ENCODE data around the gene REXO1.
A peak's percentile ranks its signal among the peaks of the same experiment; 100 is the strongest.
"Not testable (repeated sequence)": the region's sequence is repeated elsewhere in the genome, so short reads cannot be mapped to it uniquely, and the experiment has no call there.

REXO1 gene

DNA sequence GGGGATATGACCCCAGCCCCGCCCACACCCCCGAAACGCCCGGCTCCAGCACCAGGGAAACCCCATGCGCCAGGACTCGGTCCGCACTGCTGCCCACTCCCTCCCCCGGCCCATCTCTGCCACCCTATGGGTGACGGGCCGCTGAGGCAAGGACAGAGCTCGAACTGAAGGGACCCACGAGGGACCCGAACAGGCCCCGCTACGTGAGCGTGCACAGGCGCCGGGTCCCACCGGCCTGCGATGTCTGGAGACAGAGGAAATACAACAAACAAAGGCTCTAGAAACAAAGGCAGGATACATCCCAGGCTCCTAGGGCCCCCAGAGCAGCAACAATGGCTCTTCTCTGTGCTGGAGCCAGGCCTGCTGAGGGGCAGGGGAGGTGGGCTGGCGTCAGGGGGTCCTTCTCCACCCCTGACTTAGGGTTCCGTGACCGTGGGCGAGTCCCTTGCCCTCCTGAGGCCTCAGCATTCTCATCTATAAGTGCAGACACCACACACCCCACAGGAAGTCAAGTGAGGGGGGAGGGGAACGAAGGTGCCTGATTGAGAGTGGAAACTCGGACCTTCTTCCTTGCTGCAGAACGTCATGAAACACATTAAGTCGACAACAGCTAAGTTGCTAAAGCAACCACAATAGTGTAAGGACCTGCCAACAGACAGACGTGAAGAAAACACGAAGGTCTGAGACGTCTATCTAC lies 34.0 kb upstream of the REXO1 start:
- DNase-seq, result peak; percentile 86
- Mint-ChIP-seq H3K27ac (peak overlapping the region; percentile 90), H3K36me3 (peaks cover 37% of the 10 kb centered on the region), H3K4me3 (peak overlapping the region; percentile 90), H3K4me1 (peaks cover 45% of the 10 kb centered on the region), H3K27me3 (no peaks in the 10 kb centered on the region), H3K9me3 (no peaks in the 10 kb centered on the region)
- CTCF ChIA-PET, result interaction anchor here (0.6 to 1.6 kb wide), 3 partner anchors 11 to 29 kb away, joined by 3 to 5 read pairs (median 4); no protein-coding TSS in a partner anchor

DNA sequence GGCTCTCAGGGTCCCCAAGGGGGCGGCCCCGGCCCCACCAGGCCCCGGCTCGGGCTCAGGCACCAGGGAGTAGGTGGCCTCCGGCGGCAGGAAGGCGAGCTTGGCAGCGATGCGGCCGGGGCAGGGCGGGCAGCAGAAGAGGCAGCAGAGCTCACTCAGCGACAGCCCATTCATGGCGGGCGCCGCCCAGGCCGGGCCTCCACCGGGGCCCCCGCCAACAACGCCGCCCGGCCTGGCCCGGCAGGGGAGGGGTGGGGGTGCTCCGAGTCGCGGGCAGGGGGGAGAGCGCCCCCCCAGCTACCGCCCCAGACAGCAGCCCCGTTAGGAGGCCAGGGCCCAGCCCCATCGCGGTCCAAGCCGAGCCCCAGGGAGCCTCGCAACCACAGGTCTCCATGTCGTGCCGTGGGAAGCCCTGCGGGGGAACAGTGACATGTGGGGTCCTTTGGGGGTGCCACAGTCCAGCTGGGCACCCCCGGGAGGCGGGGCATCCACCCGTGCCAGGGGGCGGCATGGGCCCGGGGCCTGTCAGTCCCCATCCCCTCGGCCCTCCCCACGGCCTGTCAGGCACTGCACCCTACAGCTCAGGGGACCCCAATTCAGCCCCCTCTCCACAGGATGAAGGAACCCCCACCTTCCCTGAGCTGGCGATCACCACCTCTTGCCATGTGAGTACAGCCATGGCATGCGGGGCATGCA lies 33.3 kb upstream of the REXO1 start:
- H3K4me1 Mint-ChIP-seq, result peaks cover 44% of the 10 kb centered on the region
- CTCF ChIA-PET, H3K27me3 Mint-ChIP-seq, H3K9me3 Mint-ChIP-seq, DNase-seq: not testable (repeated sequence)
- peaks cover 37% of the 10 kb centered on the region for H3K36me3 Mint-ChIP-seq
- peak overlapping the region; percentile 90 for H3K27ac Mint-ChIP-seq
- peak overlapping the region; percentile 90 for H3K4me3 Mint-ChIP-seq

DNA sequence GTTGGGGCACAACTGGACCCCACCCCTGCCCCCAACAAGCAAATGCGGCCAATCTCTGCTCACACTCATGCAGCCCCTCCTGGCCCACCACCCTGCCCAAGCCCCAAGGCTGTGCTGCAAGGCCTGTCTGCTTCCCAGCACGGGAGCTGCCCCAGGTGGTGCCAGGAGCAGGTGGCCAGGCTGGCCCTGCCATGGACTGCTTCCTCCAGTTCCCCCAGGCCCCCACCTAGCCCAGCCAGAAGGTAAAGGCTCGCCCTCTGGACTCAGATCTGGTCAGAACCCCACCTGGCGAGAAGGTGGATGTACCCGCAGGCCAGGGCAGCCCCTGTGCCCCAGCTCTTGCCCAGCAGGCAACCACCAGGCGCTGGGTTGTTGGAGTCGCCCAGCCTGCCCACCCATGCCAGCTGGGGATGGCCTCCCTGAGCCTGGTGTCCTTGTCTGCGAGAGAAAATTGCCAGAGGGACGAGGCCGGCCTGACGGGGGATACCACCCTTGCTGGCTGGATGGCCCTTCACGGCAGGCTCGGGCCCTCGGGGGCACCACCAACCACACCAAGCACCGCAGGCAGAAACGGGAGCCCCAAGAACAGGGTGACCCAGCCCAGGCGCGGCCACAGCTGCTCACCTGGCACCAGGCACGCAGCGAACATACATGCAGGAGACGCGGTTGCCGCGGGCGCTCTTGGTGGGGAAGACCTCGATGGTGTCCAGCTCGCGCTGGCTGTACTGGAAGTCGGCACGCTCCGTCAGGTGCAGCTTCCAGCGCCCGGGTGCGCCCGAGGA lies 32.5 kb upstream of the REXO1 start:
- H3K27ac Mint-ChIP-seq, result peak overlapping the region; percentile 33
- CTCF ChIA-PET, result interaction anchor here (1.2 kb wide), 1 partner anchor 17 kb away, joined by 3 read pairs; no protein-coding TSS in a partner anchor
- no peak for DNase-seq
- peaks cover 46% of the 10 kb centered on the region for H3K4me1 Mint-ChIP-seq
- peak overlapping the region; percentile 28 for H3K4me3 Mint-ChIP-seq
- H3K36me3 Mint-ChIP-seq, result peaks cover 41% of the 10 kb centered on the region
- H3K9me3 Mint-ChIP-seq, result no peaks in the 10 kb centered on the region
- no peaks in the 10 kb centered on the region for H3K27me3 Mint-ChIP-seq

DNA sequence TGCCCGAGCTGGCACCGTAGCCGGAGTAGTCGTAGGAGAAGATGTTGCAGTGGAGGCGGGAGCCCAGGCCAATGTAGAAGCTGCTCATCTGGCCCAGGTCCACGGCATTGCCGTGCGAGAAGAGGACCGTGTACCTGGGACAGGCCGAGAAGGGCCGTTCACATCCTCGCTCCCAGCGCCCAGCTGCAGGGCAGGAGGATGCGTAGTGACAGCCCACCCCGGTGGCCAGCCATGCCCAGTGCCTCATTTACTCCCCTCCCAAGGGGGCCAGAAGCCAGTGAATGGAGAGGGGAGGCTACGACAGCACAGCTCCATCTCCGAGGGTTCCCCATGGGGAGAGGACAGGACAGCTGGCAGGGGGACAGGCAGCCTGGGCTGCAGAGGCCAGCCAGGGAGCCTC lies 31.7 kb upstream of the REXO1 start:
- H3K9me3 Mint-ChIP-seq, H3K27me3 Mint-ChIP-seq, DNase-seq, H3K27ac Mint-ChIP-seq: not testable (repeated sequence)
- Mint-ChIP-seq H3K36me3 (peaks cover 47% of the 10 kb centered on the region), H3K4me3 (peak overlapping the region; percentile 18), H3K4me1 (peaks cover 42% of the 10 kb centered on the region)
- CTCF ChIA-PET, result interaction anchor here (1.2 kb wide), 1 partner anchor 18 kb away, joined by 3 read pairs; no protein-coding TSS in a partner anchor

DNA sequence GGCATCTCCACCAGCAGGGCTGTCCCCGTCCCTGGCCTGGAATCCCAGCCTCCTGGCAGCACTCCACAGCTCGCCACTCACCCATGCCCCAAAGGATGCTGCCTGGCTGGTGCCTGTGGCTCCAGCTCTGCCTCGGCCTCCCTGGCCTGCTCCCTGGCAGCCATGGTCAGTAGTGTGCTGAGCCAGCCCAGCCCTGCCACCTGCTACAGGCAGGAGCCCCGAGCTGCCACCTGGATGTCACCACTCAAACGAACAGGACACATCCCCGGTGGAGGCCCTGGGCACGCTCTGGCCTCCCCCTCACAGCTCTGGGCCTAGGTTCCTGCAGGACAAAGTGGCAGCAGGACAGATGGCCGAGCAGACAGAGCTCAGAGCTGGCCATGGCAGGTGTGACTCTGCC lies 30.3 kb upstream of the REXO1 start:
- H3K4me3 Mint-ChIP-seq, H3K27me3 Mint-ChIP-seq, H3K27ac Mint-ChIP-seq, CTCF ChIA-PET, H3K9me3 Mint-ChIP-seq, DNase-seq: not testable (repeated sequence)
- Mint-ChIP-seq H3K36me3 (peaks cover 45% of the 10 kb centered on the region), H3K4me1 (peaks cover 51% of the 10 kb centered on the region)

DNA sequence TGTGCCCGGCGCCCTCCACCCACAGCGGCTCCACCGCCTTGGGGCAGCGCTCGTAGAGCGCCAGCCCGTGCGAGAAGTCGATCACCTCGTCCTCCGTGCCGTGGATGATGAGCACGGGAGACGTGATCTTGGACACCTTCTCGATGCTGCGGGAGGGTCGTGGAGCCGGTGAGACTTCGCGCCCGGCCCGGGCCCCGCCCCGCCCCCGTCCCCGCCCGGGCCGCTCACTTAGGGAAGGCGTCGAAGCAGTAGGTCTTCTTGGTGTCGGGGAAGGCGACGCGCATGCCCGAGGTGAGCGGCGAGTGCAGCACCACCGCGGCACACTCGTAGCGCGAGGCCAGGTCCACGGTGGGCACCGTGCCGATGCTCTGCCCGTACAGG lies 29.0 kb upstream of the REXO1 start:
- not testable (repeated sequence) for DNase-seq, H3K4me3 Mint-ChIP-seq, H3K9me3 Mint-ChIP-seq, H3K27ac Mint-ChIP-seq, H3K27me3 Mint-ChIP-seq
- Mint-ChIP-seq H3K36me3 (peaks cover 39% of the 10 kb centered on the region), H3K4me1 (peaks cover 41% of the 10 kb centered on the region)
- CTCF ChIA-PET, result interaction anchor here (1.0 kb wide), 1 partner anchor 21 kb away, joined by 3 read pairs; no protein-coding TSS in a partner anchor

DNA sequence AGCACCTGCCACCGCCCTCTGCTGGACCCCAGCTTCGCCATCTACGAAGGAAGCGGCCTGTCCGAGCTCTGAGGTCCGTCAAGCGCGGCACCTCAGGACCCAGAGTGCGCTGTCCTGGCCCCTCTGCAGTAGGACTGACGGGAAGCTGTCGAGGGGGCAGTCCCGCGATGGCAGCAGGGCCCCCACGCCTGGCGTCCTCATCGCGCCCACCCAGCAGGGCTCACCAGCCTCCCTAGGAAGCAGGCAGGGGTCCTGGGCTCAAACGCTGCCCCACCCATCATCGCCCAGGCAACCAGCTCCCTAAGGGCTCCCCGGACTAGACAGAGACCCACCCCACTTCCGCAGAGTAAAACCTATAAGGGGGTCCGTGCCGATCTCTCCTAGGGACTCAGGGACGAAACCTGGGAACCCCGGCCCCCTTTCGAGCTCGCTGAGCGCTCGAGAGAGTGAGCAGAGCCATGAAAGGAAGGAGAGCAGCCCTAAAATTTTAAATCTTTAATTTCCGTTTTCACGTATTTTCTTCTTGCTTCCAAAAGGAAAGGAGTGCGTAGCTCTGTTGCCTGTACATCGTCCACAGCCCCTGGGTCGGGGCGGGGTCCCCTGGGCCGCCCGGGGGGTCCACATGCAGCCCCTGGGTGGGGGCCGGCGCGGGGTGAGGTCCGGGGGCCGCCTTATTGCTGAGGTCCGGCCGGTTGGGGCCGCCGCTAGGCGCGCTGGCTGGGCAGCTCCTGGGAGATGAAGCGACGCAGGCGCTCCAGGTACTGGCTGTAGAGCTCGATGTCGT lies 28.4 kb upstream of the REXO1 start:
- peaks cover 36% of the 10 kb centered on the region for H3K4me1 Mint-ChIP-seq

DNA sequence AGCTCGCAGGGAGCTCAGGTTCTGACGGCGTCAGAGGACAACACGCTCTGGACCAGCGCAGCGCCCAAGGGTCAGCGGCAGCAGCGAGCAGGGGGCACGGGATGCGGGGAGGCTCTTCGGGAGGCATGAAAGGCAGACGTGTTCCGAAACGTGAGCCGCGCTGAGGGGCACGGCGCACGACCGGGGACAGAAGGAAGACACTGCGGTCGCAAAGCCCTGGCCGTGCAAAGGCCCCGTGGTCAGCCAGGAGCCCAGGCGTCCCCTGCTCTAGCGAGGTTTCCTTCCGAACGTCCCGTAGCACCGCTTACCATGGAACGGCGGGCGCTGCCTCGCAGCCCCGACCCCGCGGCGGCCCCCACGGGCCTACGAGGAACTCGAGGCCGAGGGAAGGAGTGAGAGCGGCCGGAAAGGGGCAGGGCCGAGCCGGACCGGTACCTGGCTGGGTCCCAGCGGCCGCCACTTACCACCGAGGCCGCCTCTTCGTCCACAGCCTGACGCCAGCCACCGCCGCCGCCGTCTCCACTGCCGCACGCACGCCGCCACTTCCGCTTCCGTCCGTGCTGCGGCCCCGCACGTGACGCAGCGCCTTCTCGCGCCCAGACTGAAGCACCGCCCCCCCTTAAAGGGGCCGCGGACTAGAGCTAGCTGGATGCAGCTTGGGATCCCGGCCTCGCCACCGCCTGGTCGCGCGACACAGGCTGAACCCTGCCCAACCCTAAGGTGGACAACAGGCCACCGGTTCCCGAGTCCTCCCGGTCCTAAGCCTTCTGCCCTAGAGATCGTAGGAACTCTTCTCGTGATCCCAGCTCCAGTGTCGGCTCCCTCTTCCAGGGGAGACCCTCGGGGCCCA lies 27.6 kb upstream of the REXO1 start:
- H3K4me1 Mint-ChIP-seq, result peaks cover 35% of the 10 kb centered on the region
- DNase-seq, result peak; percentile 92
- H3K4me3 Mint-ChIP-seq, result peak overlapping the region; percentile 100

More for the DNA sequence above, 28.4 kb upstream of the REXO1 start:
- DNase-seq, H3K27me3 Mint-ChIP-seq, H3K9me3 Mint-ChIP-seq: not testable (repeated sequence)
- peak overlapping the region; percentile 98 for H3K27ac Mint-ChIP-seq
- peak overlapping the region; percentile 100 for H3K4me3 Mint-ChIP-seq
- H3K36me3 Mint-ChIP-seq, result peaks cover 35% of the 10 kb centered on the region
- CTCF ChIA-PET, result interaction anchor here (0.9 to 2.6 kb wide), 4 partner anchors 8 to 21 kb away, joined by 3 to 15 read pairs (median 4); no protein-coding TSS in a partner anchor

DNA sequence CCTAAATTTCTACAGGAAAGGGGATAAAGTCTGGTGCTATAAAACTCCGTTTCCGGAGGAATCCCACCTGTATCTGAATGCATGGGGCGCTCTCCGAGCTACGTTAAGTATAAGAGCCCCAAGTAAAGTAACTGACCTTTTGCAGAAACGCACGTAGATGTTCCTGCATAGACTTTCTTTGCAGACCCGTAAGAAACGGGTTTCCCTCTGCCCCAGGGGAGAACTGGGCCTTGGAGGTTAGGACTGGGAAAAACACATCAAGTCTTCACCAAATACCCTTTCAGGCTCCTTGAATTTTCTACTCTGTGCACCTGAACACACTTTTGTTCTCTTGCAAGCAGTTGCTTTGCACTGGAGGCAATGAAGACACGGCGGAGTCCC lies 27.0 kb upstream of the REXO1 start:
- Mint-ChIP-seq H3K4me1 (peaks cover 35% of the 10 kb centered on the region), H3K27ac (peak overlapping the region; percentile 98), H3K4me3 (peak overlapping the region; percentile 100), H3K36me3 (peaks cover 37% of the 10 kb centered on the region)
- H3K9me3 Mint-ChIP-seq, DNase-seq, H3K27me3 Mint-ChIP-seq: not testable (repeated sequence)
- CTCF ChIA-PET, result interaction anchor here (0.9 to 2.6 kb wide), 4 partner anchors 9 to 22 kb away, joined by 3 to 15 read pairs (median 4); no protein-coding TSS in a partner anchor

More for the DNA sequence above, 27.6 kb upstream of the REXO1 start:
- peaks cover 33% of the 10 kb centered on the region for H3K36me3 Mint-ChIP-seq
- peaks cover 4% of the 10 kb centered on the region for H3K27me3 Mint-ChIP-seq
- no peaks in the 10 kb centered on the region for H3K9me3 Mint-ChIP-seq
- H3K27ac Mint-ChIP-seq, result peak overlapping the region; percentile 98
- CTCF ChIA-PET, result interaction anchor here (0.9 to 2.6 kb wide), 6 partner anchors 9 to 22 kb away, joined by 3 to 15 read pairs (median 4); no protein-coding TSS in a partner anchor

DNA sequence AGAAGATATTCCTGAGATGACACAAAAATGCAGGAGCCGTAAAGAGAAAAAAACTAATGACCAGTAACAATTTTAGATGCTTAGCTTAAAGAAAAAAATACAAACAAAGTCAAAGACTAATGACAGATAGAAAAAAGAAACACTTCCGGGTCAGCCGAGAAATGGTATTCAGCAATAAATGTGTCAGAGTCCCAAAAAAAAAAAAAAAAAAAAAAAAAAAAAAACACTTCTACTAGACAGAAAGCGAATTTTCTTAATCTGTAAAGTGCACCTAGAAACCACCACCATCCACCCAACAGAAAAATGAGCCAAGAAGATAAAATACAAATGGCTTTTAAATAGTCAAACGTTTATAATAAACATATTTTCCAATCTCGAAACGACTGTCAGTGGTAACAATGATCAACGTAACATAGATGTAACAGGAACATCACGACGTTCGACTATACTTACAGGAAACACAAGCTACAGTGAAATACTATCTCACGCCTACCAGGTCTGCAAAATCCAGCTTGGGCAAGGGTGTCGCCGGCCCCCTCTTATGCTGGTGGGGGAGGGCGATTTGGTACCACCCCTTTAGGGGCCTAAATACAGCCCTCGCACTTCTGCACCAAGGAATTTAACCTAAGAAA lies 26.4 kb upstream of the REXO1 start:
- Mint-ChIP-seq H3K27me3 (peaks cover 4% of the 10 kb centered on the region), H3K36me3 (peaks cover 35% of the 10 kb centered on the region), H3K4me3 (peak overlapping the region; percentile 100), H3K9me3 (no peaks in the 10 kb centered on the region), H3K27ac (peak overlapping the region; percentile 98), H3K4me1 (peaks cover 36% of the 10 kb centered on the region)
- no peak for DNase-seq
- CTCF ChIA-PET, result interaction anchor here (0.9 to 2.6 kb wide), 4 partner anchors 9 to 23 kb away, joined by 3 to 15 read pairs (median 4); no protein-coding TSS in a partner anchor

DNA sequence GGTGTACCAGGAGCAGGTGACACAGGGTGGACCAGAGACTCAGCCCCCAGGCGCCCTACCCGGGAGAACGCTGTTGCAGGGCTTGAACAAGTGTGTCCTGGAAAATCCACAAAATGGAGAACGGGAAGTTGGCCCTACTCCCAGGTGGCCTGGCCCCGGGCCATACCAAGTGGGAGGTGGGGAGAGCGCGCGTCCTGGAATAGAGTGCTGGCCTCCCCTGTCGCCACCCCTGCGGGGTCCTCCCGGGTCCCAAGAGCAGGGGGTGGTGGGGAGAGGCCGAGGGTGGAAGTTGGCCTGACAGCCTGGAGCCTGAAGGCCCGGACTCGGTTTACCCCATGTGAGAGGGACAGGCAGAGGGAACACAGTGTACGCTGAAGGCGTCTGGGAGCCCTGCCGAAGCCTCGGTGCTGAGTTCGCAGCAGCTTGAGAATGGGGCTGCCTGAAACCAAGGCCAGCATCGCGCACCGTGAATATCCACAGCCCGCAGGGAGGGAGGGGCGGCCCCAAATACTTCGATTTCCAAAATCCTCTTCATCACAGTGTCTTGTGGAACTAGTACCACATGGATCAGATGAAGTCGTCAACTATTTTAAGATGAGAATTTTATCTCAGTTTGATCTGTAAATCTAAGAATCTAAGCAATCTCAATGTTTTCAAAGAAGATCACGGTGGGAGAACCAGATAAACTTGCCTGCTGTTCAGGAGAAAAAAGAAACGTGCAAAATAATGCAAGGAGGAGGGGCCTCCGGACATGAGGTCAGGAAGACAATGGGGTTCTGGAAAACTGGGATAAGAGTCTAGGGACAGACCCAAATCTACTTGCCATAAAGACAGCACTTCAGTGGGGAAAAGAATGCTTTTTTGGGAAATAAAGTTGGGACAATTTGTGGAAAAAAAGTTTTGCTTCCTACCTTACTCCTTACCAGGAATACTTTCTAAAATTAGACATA lies 25.5 kb upstream of the REXO1 start:
- peaks cover 44% of the 10 kb centered on the region for H3K4me1 Mint-ChIP-seq
- H3K27me3 Mint-ChIP-seq, result peaks cover 4% of the 10 kb centered on the region
- DNase-seq, result no peak
- H3K36me3 Mint-ChIP-seq, result peaks cover 36% of the 10 kb centered on the region
- peak overlapping the region; percentile 100 for H3K4me3 Mint-ChIP-seq
- H3K27ac Mint-ChIP-seq, result peak overlapping the region; percentile 98
- CTCF ChIA-PET, result interaction anchor here (1.3 to 2.6 kb wide), 2 partner anchors 8 to 9 kb away, joined by 3 to 15 read pairs; no protein-coding TSS in a partner anchor
- no peaks in the 10 kb centered on the region for H3K9me3 Mint-ChIP-seq
